Liver (tissue), 3 donors: Measurements from ENCODE around the gene GLYATL3.

Experiments
- ATF3 ChIP-seq: IDR thresholded peaks from 2 replicates; pipeline ENCODE4 v1.6.1; 2016; ENCODE audit warnings: antibody characterized with exemption
- CTCF ChIP-seq: fragments of 150-350 bp; IDR thresholded peaks from 2 replicates; pipeline ENCODE4 v1.5.1; 2017; ENCODE audit warnings: improper control_type of control experiment, low read depth, low read length; ENCODE audit not compliant: missing input control
- FOXA1 ChIP-seq: IDR thresholded peaks from 2 replicates; pipeline ENCODE4 v1.6.1; 2016; ENCODE audit warnings: antibody characterized with exemption
- JUND ChIP-seq, 2 donors: IDR thresholded peaks; 2 replicates each; pipeline ENCODE4 v1.6.1; 2016; ENCODE audit warnings: antibody characterized with exemption in 2 of 2
- MAX ChIP-seq: IDR thresholded peaks from 2 replicates; pipeline ENCODE4 v1.6.1; 2016; ENCODE audit warnings: antibody characterized with exemption
- RAD21 ChIP-seq, 2 donors: IDR thresholded peaks; 2 replicates each; pipeline ENCODE4 v1.6.1; 2016; ENCODE audit warnings: antibody characterized with exemption in 2 of 2, mild to moderate bottlenecking in 2 of 2
- REST ChIP-seq: IDR thresholded peaks from 2 replicates; pipeline ENCODE4 v1.6.1; 2016; ENCODE audit warnings: antibody characterized with exemption, mild to moderate bottlenecking
- RXRA ChIP-seq, 2 donors: IDR thresholded peaks; 2 replicates each; pipeline ENCODE4 v1.6.1; 2017 to 2018; ENCODE audit warnings: antibody characterized with exemption in 2 of 2, mild to moderate bottlenecking in 1 of 2
- SP1 ChIP-seq: IDR thresholded peaks from 2 replicates; pipeline ENCODE4 v1.6.1; 2018; ENCODE audit warnings: antibody characterized with exemption, mild to moderate bottlenecking
- TAF1 ChIP-seq: conservative IDR thresholded peaks from 2 replicates; pipeline ENCODE4 v1.6.1; 2016; ENCODE audit warnings: antibody characterized with exemption, mild to moderate bottlenecking
- YY1 ChIP-seq: IDR thresholded peaks from 2 replicates; pipeline ENCODE4 v1.6.1; 2016; ENCODE audit warnings: antibody characterized with exemption, mild to moderate bottlenecking
- ZBTB33 ChIP-seq: IDR thresholded peaks from 2 replicates; pipeline ENCODE4 v1.6.1; 2016; ENCODE audit warnings: antibody characterized with exemption
- donor health status: healthy.
- donor health status: healthy.

- TF ChIP-seq TAF1 (no peak), CTCF (no peak), ZBTB33 (no peak), SP1 (no peak), JUND (IDR thresholded peaks at IDR 0.05) (no peak), YY1 (no peak), REST (no peak), MAX (no peak), ATF3 (no peak), RXRA (IDR thresholded peaks at IDR 0.05) (no peak), FOXA1 (no peak), RAD21 (IDR thresholded peaks at IDR 0.05) (no peak)
These were observed 20.3 kb upstream of the GLYATL3 start for GRCh38 chr6:49479308-49479970.
